HepG2 (cell line): Measurements from ENCODE around the gene FAAP20. TPM values are rescaled to one million over a fixed set of nuclear protein-coding genes. Genes with fewer than 3 reads are reported as not detected.

Experiments used
- FOXA1 ChIP-seq, 2 experiments: fragments of 450-650 bp in 1 of 2; sonication (generic) in 1 of 2; formaldehyde crosslinking in 1 of 2; IDR thresholded peaks; 2 replicates each; pipeline versions ENCODE4 v1.4.0 to v1.6.1; 2016 to 2020; ENCODE audit warnings: missing genetic modification reagents in 1 of 2
- HINFP ChIP-seq: sonication (generic); formaldehyde crosslinking; IDR thresholded peaks from 2 replicates; pipeline ENCODE4 v1.4.0; 2020; ENCODE audit warnings: low read depth, mild to moderate bottlenecking, missing genetic modification reagents
- HNRNPK ChIP-seq: fragments of 200-400 bp; formaldehyde crosslinking; IDR thresholded peaks from 2 replicates; pipeline ENCODE4 v1.6.1; 2018; ENCODE audit warnings: low read length, low read depth, moderate library complexity, mild to moderate bottlenecking; ENCODE audit not compliant: poor library complexity, severe bottlenecking
- MYPOP ChIP-seq: sonication (generic); formaldehyde crosslinking; IDR thresholded peaks from 2 replicates; pipeline ENCODE4 v1.8.1; 2023; ENCODE audit warnings: mild to moderate bottlenecking, moderate library complexity, missing genetic modification reagents
- SIX4 ChIP-seq: sonication (generic); formaldehyde crosslinking; IDR thresholded peaks from 2 replicates; pipeline ENCODE4 v1.4.0; 2020; ENCODE audit warnings: missing genetic modification reagents
- SMARCC2 ChIP-seq: fragments of 450-650 bp; IDR thresholded peaks from 2 replicates; pipeline ENCODE4 v1.6.1; 2017; ENCODE audit warnings: antibody characterized with exemption, mild to moderate bottlenecking
- ZFP37 ChIP-seq: sonication (generic); formaldehyde crosslinking; IDR thresholded peaks from 2 replicates; pipeline ENCODE4 v1.4.0; 2020; ENCODE audit warnings: missing genetic modification reagents, borderline replicate concordance
- ZNF142 ChIP-seq: sonication (generic); formaldehyde crosslinking; IDR thresholded peaks from 2 replicates; pipeline ENCODE4 v1.4.0; 2020; ENCODE audit warnings: missing genetic modification reagents
- ZNF282 ChIP-seq: fragments of 450-650 bp; IDR thresholded peaks from 2 replicates; pipeline ENCODE4 v1.6.1; 2018; ENCODE audit not compliant: partially characterized antibody
- ZNF44 ChIP-seq: sonication (generic); formaldehyde crosslinking; IDR thresholded peaks from 2 replicates; pipeline ENCODE4 v1.5.1; 2020; ENCODE audit warnings: mild to moderate bottlenecking, missing genetic modification reagents
- ZNF501 ChIP-seq: sonication (generic); formaldehyde crosslinking; IDR thresholded peaks from 2 replicates; pipeline ENCODE4 v1.5.1; 2020; ENCODE audit warnings: mild to moderate bottlenecking, moderate library complexity, missing genetic modification reagents
- ZNF790 ChIP-seq: sonication (generic); formaldehyde crosslinking; IDR thresholded peaks from 2 replicates; pipeline ENCODE4 v1.8.0; 2022; ENCODE audit warnings: missing genetic modification reagents, mild to moderate bottlenecking, borderline replicate concordance
- polyA plus RNA-seq, 8 experiments: library from polyadenylated mRNA; depleted of rRNA in 3 of 8; stranded (reverse) in 7 of 8; unstranded in 1 of 8; fragments of >200 nt; fragmentation: Illumina TruSeq in 4 of 8; extraction: Trizol in 4 of 8; gene quantifications; 2 replicates each; pipeline versions ENCODE4 v1.2.1 to v1.2.3, GENCODE V29; 2011 to 2016; ENCODE audit warnings: low read depth in 4 of 8, missing spikeins in 1 of 8, mixed read lengths in 1 of 8; ENCODE audit not compliant: insufficient read depth in 1 of 8
- total RNA-seq, 5 experiments: library from RNA; depleted of rRNA; stranded (reverse); fragments of >200 nt; fragmentation: Illumina TruSeq; extraction: Trizol; gene quantifications; 2 replicates each; pipeline ENCODE4 v1.2.3, GENCODE V29; 2016; ENCODE audit warnings: low read depth in 1 of 5
- TF ChIP-seq, protein P1 (sequence below): IDR thresholded peaks from 2 replicates; pipeline ENCODE4 v1.6.1; 2016
- TF ChIP-seq, protein P2 (sequence below): sonication (generic); formaldehyde crosslinking; IDR thresholded peaks from 2 replicates; pipeline ENCODE4 v1.5.0; 2020; ENCODE audit warnings: mild to moderate bottlenecking, missing genetic modification reagents, borderline replicate concordance

Gene FAAP20
- total and polyA plus RNA-seq, 2 of the 13 experiments (the other 11 are each of a cell fraction or from before 2014, with no cell fraction given) = 9.6 to 10.8 TPM

DNA sequence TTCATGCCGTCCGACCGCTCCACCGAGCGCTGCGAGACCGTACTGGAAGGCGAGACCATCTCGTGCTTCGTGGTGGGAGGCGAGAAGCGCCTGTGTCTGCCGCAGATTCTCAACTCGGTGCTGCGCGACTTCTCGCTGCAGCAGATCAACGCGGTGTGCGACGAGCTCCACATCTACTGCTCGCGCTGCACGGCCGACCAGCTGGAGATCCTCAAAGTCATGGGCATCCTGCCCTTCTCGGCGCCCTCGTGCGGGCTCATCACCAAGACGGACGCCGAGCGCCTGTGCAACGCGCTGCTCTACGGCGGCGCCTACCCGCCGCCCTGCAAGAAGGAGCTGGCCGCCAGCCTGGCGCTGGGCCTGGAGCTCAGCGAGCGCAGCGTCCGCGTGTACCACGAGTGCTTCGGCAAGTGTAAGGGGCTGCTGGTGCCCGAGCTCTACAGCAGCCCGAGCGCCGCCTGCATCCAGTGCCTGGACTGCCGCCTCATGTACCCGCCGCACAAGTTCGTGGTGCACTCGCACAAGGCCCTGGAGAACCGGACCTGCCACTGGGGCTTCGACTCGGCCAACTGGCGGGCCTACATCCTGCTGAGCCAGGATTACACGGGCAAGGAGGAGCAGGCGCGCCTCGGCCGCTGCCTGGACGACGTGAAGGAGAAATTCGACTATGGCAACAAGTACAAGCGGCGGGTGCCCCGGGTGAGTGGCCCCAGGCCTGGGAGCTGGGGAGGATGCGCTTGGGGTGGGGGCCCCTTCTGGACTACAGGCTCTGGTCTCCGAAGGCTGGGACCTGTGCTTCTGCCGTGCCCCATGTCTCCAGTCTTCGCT, 34.7 kb upstream of the FAAP20 start (continued):
- TF ChIP-seq, protein P1, sequence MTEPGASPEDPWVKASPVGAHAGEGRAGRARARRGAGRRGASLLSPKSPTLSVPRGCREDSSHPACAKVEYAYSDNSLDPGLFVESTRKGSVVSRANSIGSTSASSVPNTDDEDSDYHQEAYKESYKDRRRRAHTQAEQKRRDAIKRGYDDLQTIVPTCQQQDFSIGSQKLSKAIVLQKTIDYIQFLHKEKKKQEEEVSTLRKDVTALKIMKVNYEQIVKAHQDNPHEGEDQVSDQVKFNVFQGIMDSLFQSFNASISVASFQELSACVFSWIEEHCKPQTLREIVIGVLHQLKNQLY (CRISPR knock-in tag) = no peak
- TF ChIP-seq ZNF790 (CRISPR knock-in tag) (no peak), HNRNPK (no peak), SMARCC2 (no peak), ZNF142 (CRISPR knock-in tag) (0 out of 2 replicates have a peak, but pooled peaks have one; percentile 45), SIX4 (no peak), MYPOP (CRISPR knock-in tag) (0 out of 2 replicates have a peak, but pooled peaks have one; percentile 32), ZFP37 (no peak), FOXA1 (IDR thresholded peaks at IDR 0.05) (no peak), FOXA1 (CRISPR knock-in tag; IDR thresholded peaks at IDR 0.05) (0 out of 2 replicates have a peak, but pooled peaks have one; percentile 7), ZNF44 (CRISPR knock-in tag) (no peak), ZNF282 (no peak), ZNF501 (CRISPR knock-in tag) (0 out of 2 replicates have a peak, but pooled peaks have one; percentile 22), HINFP (CRISPR knock-in tag) (0 out of 2 replicates have a peak, but pooled peaks have one; percentile 53)
- TF ChIP-seq, protein P2, sequence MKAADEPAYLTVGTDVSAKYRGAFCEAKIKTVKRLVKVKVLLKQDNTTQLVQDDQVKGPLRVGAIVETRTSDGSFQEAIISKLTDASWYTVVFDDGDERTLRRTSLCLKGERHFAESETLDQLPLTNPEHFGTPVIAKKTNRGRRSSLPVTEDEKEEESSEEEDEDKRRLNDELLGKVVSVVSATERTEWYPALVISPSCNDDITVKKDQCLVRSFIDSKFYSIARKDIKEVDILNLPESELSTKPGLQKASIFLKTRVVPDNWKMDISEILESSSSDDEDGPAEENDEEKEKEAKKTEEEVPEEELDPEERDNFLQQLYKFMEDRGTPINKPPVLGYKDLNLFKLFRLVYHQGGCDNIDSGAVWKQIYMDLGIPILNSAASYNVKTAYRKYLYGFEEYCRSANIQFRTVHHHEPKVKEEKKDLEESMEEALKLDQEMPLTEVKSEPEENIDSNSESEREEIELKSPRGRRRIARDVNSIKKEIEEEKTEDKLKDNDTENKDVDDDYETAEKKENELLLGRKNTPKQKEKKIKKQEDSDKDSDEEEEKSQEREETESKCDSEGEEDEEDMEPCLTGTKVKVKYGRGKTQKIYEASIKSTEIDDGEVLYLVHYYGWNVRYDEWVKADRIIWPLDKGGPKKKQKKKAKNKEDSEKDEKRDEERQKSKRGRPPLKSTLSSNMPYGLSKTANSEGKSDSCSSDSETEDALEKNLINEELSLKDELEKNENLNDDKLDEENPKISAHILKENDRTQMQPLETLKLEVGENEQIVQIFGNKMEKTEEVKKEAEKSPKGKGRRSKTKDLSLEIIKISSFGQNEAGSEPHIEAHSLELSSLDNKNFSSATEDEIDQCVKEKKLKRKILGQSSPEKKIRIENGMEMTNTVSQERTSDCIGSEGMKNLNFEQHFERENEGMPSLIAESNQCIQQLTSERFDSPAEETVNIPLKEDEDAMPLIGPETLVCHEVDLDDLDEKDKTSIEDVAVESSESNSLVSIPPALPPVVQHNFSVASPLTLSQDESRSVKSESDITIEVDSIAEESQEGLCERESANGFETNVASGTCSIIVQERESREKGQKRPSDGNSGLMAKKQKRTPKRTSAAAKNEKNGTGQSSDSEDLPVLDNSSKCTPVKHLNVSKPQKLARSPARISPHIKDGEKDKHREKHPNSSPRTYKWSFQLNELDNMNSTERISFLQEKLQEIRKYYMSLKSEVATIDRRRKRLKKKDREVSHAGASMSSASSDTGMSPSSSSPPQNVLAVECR (CRISPR knock-in tag) = peak; percentile 68
